SU-DHL-6 (cell line): ENCODE results near the gene KIF1A.

Experiments
- CTCF ChIP-seq: fragments of 200-600 bp; sonication (generic); IDR thresholded peaks from one replicate; pipeline ENCODE4 v1.5.1; 2017; ENCODE audit warnings: antibody characterized with exemption, mild to moderate bottlenecking, low read length, moderate library complexity; ENCODE audit not compliant: insufficient read depth, poor library complexity, severe bottlenecking
- EZH2phosphoT487 ChIP-seq: fragments of 200-600 bp; sonication (generic), shearing (Covaris generic); conservative IDR thresholded peaks from 2 replicates; pipeline ENCODE4 v1.6.1; 2018; ENCODE audit warnings: mild to moderate bottlenecking, antibody characterized with exemption, low read length, moderate library complexity, mixed read lengths

GRCh38 chr2:240797500-240797895 is 22.5 kb downstream of the KIF1A start:
- TF ChIP-seq EZH2phosphoT487, result no peak
- TF ChIP-seq CTCF, result no peak
